HG03460 (cell line): Measurements from ENCODE around the gene MAT2A.
"Not testable (repeated sequence)": the region's sequence is repeated elsewhere in the genome, so short reads cannot be mapped to it uniquely, and the experiment has no call there.

ENCODE experiments used
- ATAC-seq: cut with Tn5 transposase; IDR thresholded peaks from one replicate; pipeline ENCODE4 v1.9.1; 2021; ENCODE audit not compliant: unreplicated experiment

Gene MAT2A

GRCh38 chr2:85578243-85579180 is 39.5 kb downstream of the MAT2A start:
- ATAC-seq, result peak; percentile 37

DNA sequence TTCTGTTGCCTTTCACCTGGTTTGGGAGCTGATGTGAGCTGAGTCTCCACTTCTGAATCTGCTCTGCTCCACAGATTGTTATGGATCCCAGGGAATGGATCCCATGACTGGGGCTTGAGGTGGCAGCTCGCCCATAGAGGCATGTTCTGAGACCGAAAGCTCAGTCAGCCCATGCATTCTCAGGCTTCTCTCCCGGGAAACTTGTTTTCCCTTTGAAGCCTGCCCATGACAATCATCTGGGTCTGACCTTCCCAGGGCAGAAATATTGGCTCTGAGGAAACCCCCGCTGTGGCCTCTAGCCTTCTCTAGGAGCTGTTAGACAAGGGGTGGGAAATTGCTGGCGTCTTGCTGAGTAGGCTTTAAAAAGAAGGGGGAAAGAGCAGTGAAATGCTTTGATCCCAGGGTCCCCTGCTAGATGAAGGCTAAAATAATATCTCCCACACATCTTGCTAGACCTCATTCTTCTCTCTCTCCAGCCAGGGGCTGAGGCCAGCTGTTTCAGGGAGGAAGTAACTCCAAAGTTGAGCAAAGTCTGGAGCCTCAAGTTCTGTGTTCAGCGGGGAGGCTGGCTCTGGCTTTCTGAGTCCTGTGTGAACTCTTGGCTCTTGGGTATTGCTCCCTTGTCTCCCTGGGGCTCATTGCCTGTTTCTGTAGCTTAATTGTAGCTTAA is 40.4 kb downstream of the MAT2A start:
- no peak for ATAC-seq

DNA sequence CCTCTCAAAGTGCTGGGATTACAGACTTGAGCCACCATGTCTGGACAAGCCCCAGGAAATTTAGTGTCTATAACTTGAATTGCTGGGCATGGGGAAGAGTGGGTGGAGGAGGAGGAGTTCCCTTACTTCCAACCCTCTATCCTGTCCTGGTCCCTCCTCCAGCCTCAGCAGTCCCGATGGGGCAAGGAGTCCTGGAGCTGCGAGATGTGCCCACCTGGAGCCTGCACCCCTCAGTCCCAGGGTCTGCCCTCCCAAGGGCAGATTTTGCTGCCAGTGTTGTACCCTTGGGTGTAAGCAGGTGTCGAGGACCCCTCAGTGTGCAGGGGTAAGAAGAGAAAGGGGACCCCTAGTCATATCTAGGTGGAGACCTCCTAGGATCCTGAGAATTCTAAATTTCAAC is 41.2 kb downstream of the MAT2A start:
- no peak for ATAC-seq

GRCh38 chr2:85582492-85582891 is 43.5 kb downstream of the MAT2A start:
- ATAC-seq, result no peak

GRCh38 chr2:85583667-85584353 is 44.8 kb downstream of the MAT2A start:
- no peak for ATAC-seq

- ATAC-seq, result peak; percentile 43
These were observed 45.4 kb downstream of the MAT2A start, which contains the start of gene VAMP5 for GRCh38 chr2:85584354-85584856. Gene VAMP5 (plus strand): TSS chr2:85584431. CDS start chr2:85584491, 60 bp downstream.

DNA sequence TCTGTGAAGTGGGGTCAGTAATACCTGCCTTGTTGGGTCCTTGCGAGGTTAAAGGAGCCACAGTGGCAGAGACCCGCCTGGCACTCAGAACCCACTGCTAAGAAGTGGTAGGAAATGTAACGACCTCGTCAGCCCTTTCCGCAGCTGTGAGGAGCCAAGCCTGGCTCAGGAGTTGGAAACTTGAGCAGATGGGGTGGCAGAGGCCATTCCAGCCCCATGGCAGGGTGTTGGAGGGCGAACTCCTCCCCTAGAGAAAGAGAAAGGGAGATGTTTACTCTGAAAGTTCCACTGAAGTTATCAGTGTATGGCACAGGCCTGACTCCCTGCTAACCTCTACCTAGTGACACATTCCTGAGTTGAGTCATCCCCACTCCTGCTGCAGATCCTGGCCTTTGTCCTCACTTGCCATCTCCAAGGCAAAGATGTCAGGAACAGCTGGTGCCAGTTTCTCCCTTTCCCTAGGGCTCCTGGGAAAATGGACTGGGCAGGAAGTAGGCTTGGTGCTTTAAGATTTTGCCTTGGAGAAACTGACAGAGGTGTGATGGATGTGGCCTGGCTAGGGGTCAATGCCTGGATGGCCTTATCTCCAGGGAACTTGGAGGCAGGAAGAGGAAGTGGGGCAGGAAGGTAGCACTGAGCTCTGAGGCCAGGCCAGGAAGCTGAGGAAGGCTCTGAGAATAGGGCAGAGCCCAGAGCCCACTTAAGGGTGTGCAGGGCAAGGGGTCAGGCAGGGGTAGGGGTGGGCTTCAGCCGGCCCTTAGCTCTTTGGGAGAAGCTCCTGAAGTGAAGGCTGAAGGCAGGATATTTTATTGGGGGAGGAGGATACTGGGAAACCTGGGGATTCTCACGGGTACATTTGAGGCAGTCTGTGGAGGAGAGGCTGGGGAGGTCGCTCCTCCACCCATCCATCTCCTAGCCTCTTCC is 46.2 kb downstream of the MAT2A start:
- peak; percentile 52 for ATAC-seq

DNA sequence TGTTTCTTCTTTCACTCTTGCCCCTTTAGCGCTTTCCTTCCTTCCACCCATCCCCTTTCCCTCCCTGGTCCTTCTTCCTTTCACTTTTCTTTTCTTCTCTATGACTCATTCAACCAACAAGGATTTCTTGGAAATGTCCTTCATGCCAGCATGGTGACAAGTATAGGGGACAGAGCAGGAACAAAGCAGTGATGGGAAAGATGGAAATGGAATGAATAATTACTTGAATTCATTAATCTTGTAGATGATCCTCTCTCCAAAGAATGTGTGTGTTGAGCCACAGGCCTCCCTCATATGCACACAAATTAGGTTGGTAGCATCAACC is 46.8 kb downstream of the MAT2A start:
- no peak for ATAC-seq

DNA sequence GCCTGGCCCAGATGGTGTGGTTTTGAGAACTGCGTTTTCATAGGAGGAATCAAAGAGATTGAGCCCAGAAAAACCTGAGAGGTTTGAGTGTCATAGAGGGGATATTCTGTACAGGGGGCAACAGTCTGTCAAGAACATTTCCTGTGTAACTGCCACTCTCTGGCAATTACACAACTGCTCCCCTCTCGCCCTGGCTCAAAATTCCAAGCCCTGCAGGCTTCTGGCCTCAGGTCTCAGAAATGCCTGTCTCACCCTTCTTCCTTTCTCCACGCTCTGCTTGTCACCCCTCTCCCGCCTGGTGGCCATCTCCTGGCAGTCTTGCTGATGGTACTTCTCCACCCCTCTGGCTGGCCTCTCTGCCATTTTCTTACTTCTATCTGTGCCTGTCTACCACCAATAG is 49.3 kb downstream of the MAT2A start:
- no peak for ATAC-seq

DNA sequence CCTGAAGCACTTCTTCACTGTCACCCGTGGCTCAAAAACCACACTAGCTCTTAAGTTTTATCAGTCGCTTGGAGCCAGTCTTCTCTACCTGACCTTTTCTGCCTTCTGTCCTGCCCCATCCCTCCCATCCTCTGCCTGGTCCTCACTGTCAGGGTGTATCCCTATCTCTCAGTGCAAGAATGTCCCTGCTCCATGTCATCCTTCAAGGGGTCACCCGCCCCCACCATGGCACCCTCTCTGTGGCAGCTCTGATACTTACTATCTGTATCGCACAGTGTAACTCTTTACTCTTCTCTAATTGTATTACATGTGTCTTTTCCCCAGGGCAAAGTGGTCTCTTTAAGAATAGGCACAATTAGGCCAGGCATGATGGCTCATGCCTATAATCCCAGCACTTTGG is 49.7 kb downstream of the MAT2A start:
- no peak for ATAC-seq

DNA sequence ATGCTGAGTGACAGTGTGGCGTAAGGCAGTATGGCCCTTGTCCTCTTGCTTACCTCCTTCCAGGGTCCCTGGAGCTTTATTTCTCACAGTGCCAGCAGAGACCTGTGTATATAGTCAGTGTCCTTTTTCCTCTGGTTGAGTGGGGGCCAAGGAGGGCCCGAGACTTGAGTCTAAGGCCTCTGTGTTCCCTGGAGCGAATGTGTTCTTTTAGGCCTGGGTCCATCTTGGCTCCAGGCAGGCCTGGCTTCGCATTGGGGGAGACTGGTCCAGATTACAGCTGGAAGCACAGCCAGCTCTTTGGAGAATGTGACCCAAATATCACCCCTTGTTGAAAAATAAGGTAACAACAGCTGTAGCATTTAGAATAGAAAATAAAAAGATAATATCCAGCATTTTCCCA is 50.2 kb downstream of the MAT2A start:
- no peak for ATAC-seq

DNA sequence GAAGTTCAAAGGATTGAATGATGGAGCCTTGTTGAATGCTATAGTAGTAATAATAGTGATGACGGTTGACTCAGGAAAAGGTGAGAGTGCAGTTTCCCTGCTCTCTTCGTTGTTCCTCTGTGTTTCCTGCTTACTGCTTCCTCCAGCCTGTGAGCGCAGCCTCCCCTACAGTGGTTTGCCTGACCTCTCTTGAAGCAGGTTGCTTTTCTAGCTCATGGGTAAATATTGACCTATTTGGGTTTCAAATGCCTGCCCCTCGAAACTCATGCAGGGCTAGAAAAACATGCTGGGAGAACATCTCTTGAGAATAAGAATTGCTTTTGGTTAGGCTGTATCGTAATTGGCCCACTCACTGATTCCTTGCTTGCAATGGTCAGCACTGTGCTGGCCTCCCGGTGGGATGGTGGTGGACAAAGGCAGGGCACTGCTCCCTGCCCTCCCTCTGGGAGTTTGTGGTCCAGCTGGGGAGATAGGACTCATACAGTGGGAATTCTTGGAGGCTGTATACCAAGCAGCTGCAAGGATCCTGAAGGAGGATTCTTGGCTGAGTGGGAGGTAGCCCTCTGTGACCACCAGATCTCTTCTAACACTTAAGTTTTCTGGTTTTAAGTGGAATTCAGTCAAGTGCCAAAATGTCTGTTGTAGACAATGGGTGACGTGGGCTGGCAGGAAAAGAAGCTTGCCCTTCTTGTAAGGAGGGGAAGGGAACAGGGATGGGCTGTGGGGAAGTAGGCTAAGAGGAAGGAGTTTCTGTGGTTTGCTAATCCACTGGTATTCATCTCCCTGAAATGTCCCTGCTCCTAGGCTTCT is 51.2 kb downstream of the MAT2A start:
- no peak for ATAC-seq

DNA sequence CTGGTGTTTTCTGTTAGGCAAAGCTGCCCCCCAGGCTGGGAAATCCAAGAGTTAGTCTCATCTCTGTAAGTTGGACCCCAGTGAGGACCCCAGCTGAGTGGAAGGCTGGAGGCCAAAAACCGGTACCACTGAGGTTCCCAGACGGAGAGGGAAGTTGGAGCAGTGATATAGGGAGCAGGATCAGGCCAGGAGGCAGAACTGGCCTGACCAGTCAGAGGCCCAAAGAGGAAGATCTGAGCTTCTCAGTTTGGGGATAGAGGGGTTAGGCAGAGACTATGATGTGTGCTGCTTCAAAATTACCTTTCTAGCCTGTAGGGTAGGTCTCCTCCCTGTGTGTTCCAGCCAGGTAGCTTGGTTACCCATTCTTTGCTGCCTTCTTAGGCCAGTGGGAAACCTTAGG is 52.0 kb downstream of the MAT2A start:
- ATAC-seq, result no peak

- ATAC-seq, result no peak
These were observed 52.6 kb downstream of the MAT2A start for GRCh38 chr2:85591563-85591962.

GRCh38 chr2:85592299-85592698 is 53.3 kb downstream of the MAT2A start:
- not testable (repeated sequence) for ATAC-seq

DNA sequence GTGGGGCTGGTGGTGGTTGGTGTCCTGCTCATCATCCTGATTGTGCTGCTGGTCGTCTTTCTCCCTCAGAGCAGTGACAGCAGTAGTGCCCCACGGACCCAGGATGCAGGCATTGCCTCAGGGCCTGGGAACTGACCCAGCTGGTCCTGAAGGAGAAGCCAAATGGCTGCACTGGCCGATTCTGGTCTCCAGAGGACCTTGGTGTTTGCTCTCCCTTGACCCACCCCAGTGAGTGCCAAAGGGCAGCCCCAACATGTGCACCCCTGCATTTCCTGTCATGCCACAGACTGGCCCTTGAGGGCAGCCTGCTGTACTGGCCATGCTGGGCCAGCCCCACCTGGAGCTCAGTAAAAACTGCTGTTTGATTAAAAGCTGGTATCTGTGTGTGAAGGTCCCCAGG is 54.1 kb downstream of the MAT2A start:
- no peak for ATAC-seq
